Tibial nerve (tissue), 4 donors: Measurements from ENCODE around the gene MPV17. TPM values are rescaled to one million over a fixed set of nuclear protein-coding genes. Genes with fewer than 3 reads are reported as not detected.

Experiments
- DNase-seq, 2 donors: peaks; one replicate each; pipeline ENCODE4 v3.0.0-alpha.2; 2019; ENCODE audit warnings: low spot score in 2 of 2
- H3K27ac ChIP-seq, 4 donors: fragments of 200-600 bp; sonication (generic) in 3 of 4; one replicate each; pipeline ENCODE4 v1.5.1; 2017 to 2019; ENCODE audit warnings: mild to moderate bottlenecking in 1 of 4
- H3K27me3 ChIP-seq, 2 donors: fragments of 200-600 bp; sonication (generic) in 1 of 2; one replicate each; pipeline versions ENCODE4 v1.5.1 to v1.6.0; 2017 to 2019
- H3K36me3 ChIP-seq, 3 donors: fragments of 200-600 bp; sonication (generic); one replicate each; pipeline ENCODE4 v1.5.1; 2018 to 2019
- H3K4me1 ChIP-seq, 4 donors: fragments of 200-600 bp; sonication (generic) in 3 of 4; one replicate each; pipeline ENCODE4 v1.5.1; 2017 to 2019
- H3K4me3 ChIP-seq, 4 donors: fragments of 200-600 bp; sonication (generic) in 3 of 4; one replicate each; pipeline ENCODE4 v1.5.1; 2017 to 2019; ENCODE audit warnings: mild to moderate bottlenecking in 1 of 4, moderate library complexity in 1 of 4
- H3K9me3 ChIP-seq, 4 donors: fragments of 200-600 bp; sonication (generic) in 3 of 4; one replicate each; pipeline ENCODE4 v1.5.1; 2017 to 2019
- CTCF ChIP-seq, 5 experiments: fragments of 200-600 bp in 3 of 5; fragments of 450-650 bp in 2 of 5; sonication (generic) in 3 of 5; IDR thresholded peaks; one replicate each; pipeline ENCODE4 v1.5.1; 2016 to 2019; ENCODE audit warnings: antibody characterized with exemption in 5 of 5, mild to moderate bottlenecking in 3 of 5, moderate library complexity in 2 of 5
- EP300 ChIP-seq, 2 donors: sonication (generic); formaldehyde crosslinking; IDR thresholded peaks; one replicate each; pipeline ENCODE4 v1.6.1; 2017; ENCODE audit warnings: antibody characterized with exemption in 2 of 2, mild to moderate bottlenecking in 1 of 2
- POLR2A ChIP-seq, 2 donors: fragments of 450-650 bp; IDR thresholded peaks; one replicate each; pipeline ENCODE4 v1.6.1; 2017; ENCODE audit warnings: antibody characterized with exemption in 2 of 2, mild to moderate bottlenecking in 2 of 2, moderate library complexity in 2 of 2
- WGBS, 2 donors: methylation state at CpG; one replicate each; pipeline ENCODE4 v1.1.5; 2018; 5-methylcytosine and 5-hydroxymethylcytosine counted together
- total RNA-seq, 4 donors: library from RNA; depleted of rRNA; stranded (reverse); fragments of >200 nt; gene quantifications; one replicate each; pipeline ENCODE4 v1.1.0, GENCODE V29; 2016

The MPV17 gene
- total RNA-seq, 4 donors from 2014 or later: 68.4 to 105 (median 87.3) TPM

DNA sequence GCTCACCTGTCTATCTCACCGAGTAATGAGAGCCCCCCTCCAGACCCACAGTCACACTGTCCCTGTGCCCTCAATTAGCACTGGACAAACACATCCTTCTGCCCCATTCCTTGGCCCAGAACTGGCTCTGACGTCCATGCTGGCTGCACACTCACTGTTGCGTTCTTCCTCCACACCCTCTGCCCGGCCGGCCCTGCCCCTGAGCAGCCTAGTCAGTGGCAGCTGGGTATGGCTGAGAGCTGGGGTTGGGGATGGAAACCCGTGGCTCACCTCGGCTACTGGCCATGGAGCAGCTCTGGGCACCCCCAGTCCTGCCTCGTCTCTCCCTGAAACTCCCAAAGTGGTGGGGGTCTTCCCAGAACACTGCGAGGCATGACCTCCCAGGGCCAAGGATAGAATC, 8.2 kb downstream of the MPV17 start:
- Histone ChIP-seq H3K27me3 (no peaks in the 10 kb centered on the region), H3K36me3 (peaks cover 0 to 69% (median 0%) of the 10 kb centered on the region in 3 donors), H3K9me3 (no peaks in the 10 kb centered on the region), H3K4me3 (no peak overlapping the region), H3K27ac (no peak overlapping the region), H3K4me1 (no peaks in the 10 kb centered on the region)
- TF ChIP-seq POLR2A (IDR thresholded peaks at IDR 0.05) (no peak), CTCF (IDR thresholded peaks at IDR 0.05) (no peak), EP300 (IDR thresholded peaks at IDR 0.05) (no peak)
- DNase-seq: no peak
- WGBS, 2 donors: 78 to 89% methylated on average over 9 of the region's 9 CpGs

DNA sequence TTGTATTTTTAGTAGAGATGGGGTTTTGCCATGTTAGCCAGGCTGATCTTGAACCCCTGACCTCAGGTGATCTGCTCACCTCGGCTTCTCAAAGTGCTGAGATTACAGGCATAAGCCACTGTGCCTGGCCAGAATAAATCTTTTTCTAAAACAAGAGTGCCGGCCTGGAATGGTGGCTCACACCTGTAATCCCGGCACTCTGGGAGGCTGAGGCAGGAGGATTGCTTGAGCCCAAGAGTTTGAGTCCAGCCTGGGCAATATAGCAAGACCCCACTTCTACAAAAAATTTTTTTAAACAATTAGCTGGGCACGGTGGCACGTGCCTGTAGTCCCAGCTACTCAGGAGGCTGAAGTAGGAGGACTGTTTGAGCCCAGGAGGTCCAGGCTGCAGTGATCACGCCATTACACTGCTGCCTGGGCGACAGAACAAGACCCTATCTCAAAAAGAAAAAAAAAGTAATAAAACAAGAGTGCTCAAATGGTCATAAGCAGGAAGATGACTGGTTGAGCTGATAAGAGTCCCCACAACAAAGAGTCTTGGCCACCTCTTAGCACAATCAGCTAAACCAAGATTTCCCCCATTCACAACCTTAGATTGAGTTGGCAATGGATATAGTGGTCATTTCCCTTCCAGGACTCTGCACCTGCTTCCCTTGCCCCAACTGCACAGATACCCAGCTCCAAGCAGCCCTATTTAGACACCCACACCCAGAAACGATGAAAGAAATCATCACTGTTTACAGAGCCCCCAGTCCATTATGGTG, 8.8 kb downstream of the MPV17 start:
- TF ChIP-seq POLR2A (IDR thresholded peaks at IDR 0.05) (no peak), CTCF (IDR thresholded peaks at IDR 0.05) (no peak), EP300 (IDR thresholded peaks at IDR 0.05) (no peak)
- Histone ChIP-seq H3K36me3 (peaks cover 0 to 75% (median 0%) of the 10 kb centered on the region in 3 donors), H3K27ac (no peak overlapping the region), H3K27me3 (no peaks in the 10 kb centered on the region), H3K4me1 (no peaks in the 10 kb centered on the region), H3K4me3 (no peak overlapping the region), H3K9me3 (no peaks in the 10 kb centered on the region)
- DNase-seq: no peak
- 90 to 94% methylated on average over 8 of the region's 8 CpGs for WGBS, 2 donors

DNA sequence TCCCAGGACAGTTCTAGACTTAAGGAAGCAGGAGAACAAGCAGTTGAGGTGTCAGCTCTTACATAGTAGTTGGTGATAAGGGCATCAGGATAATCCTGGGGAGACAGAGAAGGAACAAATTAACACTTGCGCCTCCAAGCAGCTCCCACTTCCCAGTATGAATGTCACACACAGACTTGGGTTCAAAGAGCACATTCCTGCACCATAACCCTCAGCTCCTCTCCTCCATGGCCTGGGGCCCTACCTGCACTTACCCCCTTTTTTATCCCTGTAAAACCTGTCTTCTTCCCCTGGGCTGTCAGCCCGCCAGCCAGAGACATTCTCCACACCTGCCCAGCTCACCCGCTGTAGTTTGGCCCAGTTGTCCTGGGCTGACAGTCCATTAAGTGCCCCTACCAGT, 10.7 kb downstream of the MPV17 start:
- Histone ChIP-seq H3K27ac (no peak overlapping the region), H3K4me1 (peaks cover 0 to 15% (median 2%) of the 10 kb centered on the region in 4 donors), H3K27me3 (peaks cover 0 to 17% of the 10 kb centered on the region in 2 donors), H3K9me3 (no peaks in the 10 kb centered on the region), H3K4me3 (no peak overlapping the region), H3K36me3 (peaks cover 0 to 83% (median 0%) of the 10 kb centered on the region in 3 donors)
- DNase-seq: no peak
- no peak for TF ChIP-seq CTCF (IDR thresholded peaks at IDR 0.05)
- TF ChIP-seq POLR2A (IDR thresholded peaks at IDR 0.05): no peak
- TF ChIP-seq EP300 (IDR thresholded peaks at IDR 0.05): no peak
- 96 to 100% methylated on average over 3 of the region's 3 CpGs for WGBS, 2 donors

GRCh38 chr2:27309651-27310050, 13.2 kb downstream of the MPV17 start:
- Histone ChIP-seq H3K4me1 (peaks cover 0 to 24% (median 12%) of the 10 kb centered on the region in 4 donors), H3K4me3 (no peak overlapping the region), H3K9me3 (no peaks in the 10 kb centered on the region), H3K27ac (no peak overlapping the region), H3K36me3 (peaks cover 0 to 58% (median 0%) of the 10 kb centered on the region in 3 donors), H3K27me3 (peaks cover 0 to 42% of the 10 kb centered on the region in 2 donors)
- DNase-seq: no peak
- WGBS, 2 donors: 93 to 95% methylated on average over 6 of the region's 6 CpGs
- TF ChIP-seq CTCF (IDR thresholded peaks at IDR 0.05) (no peak), POLR2A (IDR thresholded peaks at IDR 0.05) (no peak), EP300 (IDR thresholded peaks at IDR 0.05) (no peak)

- peaks cover 0 to 57% (median 0%) of the 10 kb centered on the region in 3 donors for H3K36me3 ChIP-seq
- H3K4me3 ChIP-seq: no peak within 1 kb of the TSS
- no peak for DNase-seq
- H3K4me1 ChIP-seq: peaks cover 0 to 24% (median 12%) of the 10 kb centered on the region in 4 donors
- no peak for TF ChIP-seq CTCF (IDR thresholded peaks at IDR 0.05)
- TF ChIP-seq EP300 (IDR thresholded peaks at IDR 0.05): no peak
- no peak for TF ChIP-seq POLR2A (IDR thresholded peaks at IDR 0.05)
- H3K9me3 ChIP-seq: no peaks in the 10 kb centered on the region
- H3K27ac ChIP-seq: no peak within 1 kb of the TSS
- 34 to 41% methylated on average over 15 to 23 of the region's 25 CpGs for WGBS, 2 donors
- peaks cover 0 to 46% of the 10 kb centered on the region in 2 donors for H3K27me3 ChIP-seq
Observed at GRCh38 chr2:27308359-27308881, 14.5 kb downstream of the MPV17 start, which contains the start of gene UCN. Gene UCN, minus strand, starts transcription at chr2:27308445. Its CDS starts 550 bp downstream, at chr2:27307895.
